Neural cell (in vitro differentiated cells): ENCODE measurements around the gene ASB6.

Experiments used
- EP300 ChIP-seq: fragments of 450-650 bp; conservative IDR thresholded peaks from 2 replicates; pipeline ENCODE4 v1.6.1; 2014; ENCODE audit warnings: antibody characterized with exemption, mild to moderate bottlenecking, moderate library complexity; ENCODE audit not compliant: poor library complexity, severe bottlenecking
- EZH2 ChIP-seq: fragments of 200-600, 300-800 bp; shearing (Covaris generic), sonication (generic); IDR thresholded peaks from 2 replicates; pipeline ENCODE4 v1.6.1; 2014; ENCODE audit warnings: antibody characterized with exemption, low read length, borderline replicate concordance, mild to moderate bottlenecking; ENCODE audit not compliant: insufficient read depth, poor library complexity, severe bottlenecking
- MXI1 ChIP-seq: fragments of 450-650 bp; conservative IDR thresholded peaks from 2 replicates; pipeline ENCODE4 v1.6.1; 2014; ENCODE audit warnings: antibody characterized with exemption, mild to moderate bottlenecking; ENCODE audit not compliant: poor library complexity, severe bottlenecking
- POLR2AphosphoS5 ChIP-seq: IDR thresholded peaks from 2 replicates; pipeline ENCODE4 v1.6.1; 2012
- SMC3 ChIP-seq: fragments of 450-650 bp; conservative IDR thresholded peaks from 2 replicates; pipeline ENCODE4 v1.6.1; 2014; ENCODE audit warnings: antibody characterized with exemption, mild to moderate bottlenecking, moderate library complexity; ENCODE audit not compliant: poor library complexity
- TAF1 ChIP-seq: IDR thresholded peaks from 2 replicates; pipeline ENCODE4 v1.6.1; 2012; ENCODE audit warnings: low read depth
- TF ChIP-seq, protein P1 (sequence below): fragments of 450-650 bp; IDR thresholded peaks from 2 replicates; pipeline ENCODE4 v1.5.1; 2014; ENCODE audit warnings: antibody characterized with exemption, mild to moderate bottlenecking, moderate library complexity; ENCODE audit not compliant: poor library complexity, severe bottlenecking

DNA sequence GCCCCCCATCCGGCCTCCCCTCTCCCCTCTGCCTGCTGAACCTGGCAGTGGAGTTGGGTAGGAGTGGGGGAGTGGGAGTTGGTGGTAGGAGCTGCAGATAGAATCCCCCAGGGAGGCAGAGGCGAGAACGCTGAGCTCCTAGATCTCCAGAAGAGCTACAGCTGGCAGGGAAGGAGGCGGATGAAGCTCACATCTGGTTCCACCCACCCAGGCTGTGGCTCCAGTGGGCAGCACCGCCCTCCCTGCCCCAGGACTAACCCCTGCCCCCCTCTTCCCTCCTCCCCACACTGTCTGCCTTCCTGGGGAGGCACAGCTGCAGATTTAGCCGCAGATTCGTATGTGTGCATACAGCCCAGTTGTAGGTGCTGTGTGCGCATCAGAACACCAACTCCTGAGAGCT, 55.3 kb downstream of the ASB6 start:
- TF ChIP-seq, protein P1, sequence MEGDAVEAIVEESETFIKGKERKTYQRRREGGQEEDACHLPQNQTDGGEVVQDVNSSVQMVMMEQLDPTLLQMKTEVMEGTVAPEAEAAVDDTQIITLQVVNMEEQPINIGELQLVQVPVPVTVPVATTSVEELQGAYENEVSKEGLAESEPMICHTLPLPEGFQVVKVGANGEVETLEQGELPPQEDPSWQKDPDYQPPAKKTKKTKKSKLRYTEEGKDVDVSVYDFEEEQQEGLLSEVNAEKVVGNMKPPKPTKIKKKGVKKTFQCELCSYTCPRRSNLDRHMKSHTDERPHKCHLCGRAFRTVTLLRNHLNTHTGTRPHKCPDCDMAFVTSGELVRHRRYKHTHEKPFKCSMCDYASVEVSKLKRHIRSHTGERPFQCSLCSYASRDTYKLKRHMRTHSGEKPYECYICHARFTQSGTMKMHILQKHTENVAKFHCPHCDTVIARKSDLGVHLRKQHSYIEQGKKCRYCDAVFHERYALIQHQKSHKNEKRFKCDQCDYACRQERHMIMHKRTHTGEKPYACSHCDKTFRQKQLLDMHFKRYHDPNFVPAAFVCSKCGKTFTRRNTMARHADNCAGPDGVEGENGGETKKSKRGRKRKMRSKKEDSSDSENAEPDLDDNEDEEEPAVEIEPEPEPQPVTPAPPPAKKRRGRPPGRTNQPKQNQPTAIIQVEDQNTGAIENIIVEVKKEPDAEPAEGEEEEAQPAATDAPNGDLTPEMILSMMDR = no peak
- TF ChIP-seq EZH2 (no peak), POLR2AphosphoS5 (no peak), EP300 (no peak), SMC3 (no peak), TAF1 (no peak), MXI1 (no peak)
